ENCODE results near the gene FOXO3B.
"Not testable (repeated sequence)": the region's sequence is repeated elsewhere in the genome, so short reads cannot be mapped to it uniquely, and the experiment has no call there.

The FOXO3B gene

GRCh38 chr17:18681767-18682571 is at the start of gene FOXO3B:
FOXO3B (minus strand) TSS chr17:18682314; CDS start chr17:18681651, 663 bp downstream.
- H3K4me3 ChIP-seq (ENCODE audit: low read depth, low read length) = peak within 1 kb of the TSS; percentile 60

GRCh38 chr17:18723509-18723908 is 41.4 kb upstream of the FOXO3B start:
- H3K4me3 ChIP-seq (ENCODE audit: low read depth, low read length) = not testable (repeated sequence)

- H3K4me3 ChIP-seq (ENCODE audit: low read depth, low read length) = not testable (repeated sequence)
Observed at GRCh38 chr17:18722612-18723011, 40.5 kb upstream of the FOXO3B start.

GRCh38 chr17:18721775-18722547 is 39.8 kb upstream of the FOXO3B start:
- H3K4me3 ChIP-seq (ENCODE audit: low read depth, low read length) = not testable (repeated sequence)

GRCh38 chr17:18719428-18720110 is 37.5 kb upstream of the FOXO3B start:
- H3K4me3 ChIP-seq (ENCODE audit: low read depth, low read length) = not testable (repeated sequence)

- not testable (repeated sequence) for H3K4me3 ChIP-seq (ENCODE audit: low read depth, low read length)
Observed at GRCh38 chr17:18718643-18719427, 36.7 kb upstream of the FOXO3B start.

- peak; percentile 28; the same call in 1 of the 2 replicates for TF ChIP-seq CTCF (IDR thresholded peaks at IDR 0.05; ENCODE audit: low read depth, low read length)
- H3K4me3 ChIP-seq (ENCODE audit: low read depth, low read length) = not testable (repeated sequence)
Observed at GRCh38 chr17:18712354-18712999, 30.4 kb upstream of the FOXO3B start.

- not testable (repeated sequence) for H3K4me3 ChIP-seq (ENCODE audit: low read depth, low read length)
Observed at GRCh38 chr17:18708215-18708614, 26.1 kb upstream of the FOXO3B start.

- H3K4me3 ChIP-seq (ENCODE audit: low read depth, low read length) = not testable (repeated sequence)
Observed at GRCh38 chr17:18705955-18706354, 23.8 kb upstream of the FOXO3B start.

- H3K4me3 ChIP-seq (ENCODE audit: low read depth, low read length) = peak overlapping the region; percentile 63
Observed at GRCh38 chr17:18698473-18699103, 16.5 kb upstream of the FOXO3B start.

GRCh38 chr17:18695143-18695542 is 13.0 kb upstream of the FOXO3B start:
- H3K4me3 ChIP-seq (ENCODE audit: low read depth, low read length) = not testable (repeated sequence)

- H3K4me3 ChIP-seq (ENCODE audit: low read depth, low read length) = peak overlapping the region; percentile 60
Observed at GRCh38 chr17:18682668-18683067, 554 bp upstream of the FOXO3B start.

GRCh38 chr17:18677381-18677780 is 4.7 kb downstream of the FOXO3B start:
- H3K4me3 ChIP-seq (ENCODE audit: low read depth, low read length) = not testable (repeated sequence)

GRCh38 chr17:18676928-18677327 is 5.2 kb downstream of the FOXO3B start:
- not testable (repeated sequence) for H3K4me3 ChIP-seq (ENCODE audit: low read depth, low read length)

- not testable (repeated sequence) for H3K4me3 ChIP-seq (ENCODE audit: low read depth, low read length)
Observed at GRCh38 chr17:18672395-18673227, 9.5 kb downstream of the FOXO3B start.

GRCh38 chr17:18668625-18669024 is 13.5 kb downstream of the FOXO3B start:
- not testable (repeated sequence) for H3K4me3 ChIP-seq (ENCODE audit: low read depth, low read length)

GRCh38 chr17:18667535-18667934 is 14.6 kb downstream of the FOXO3B start:
- not testable (repeated sequence) for H3K4me3 ChIP-seq (ENCODE audit: low read depth, low read length)

Measured in WI38 (cell line).